Measurements from ENCODE around the gene CEND1. TPM values are rescaled to one million over a fixed set of nuclear protein-coding genes. Genes with fewer than 3 reads are reported as not detected.

Gene CEND1
- total RNA-seq, 2 donors from 2014 or later, result 0.35 to 0.40 TPM

GRCh38 chr11:836700-837099, 46.8 kb upstream of the CEND1 start:
- Histone ChIP-seq H3K4me3 (no peak overlapping the region), H3K36me3 (peaks cover 21% of the 10 kb centered on the region), H3K27me3 (no peaks in the 10 kb centered on the region), H3K9ac (ENCODE audit: low read depth in 2 of 2, low read length in 2 of 2) (peak overlapping the region in 1 of 2 donors; percentile 19), H3K9me3 (no peaks in the 10 kb centered on the region), H3K4me1 (peaks cover 35% of the 10 kb centered on the region), H3K27ac (no peak overlapping the region)
- intact Hi-C loops (cut with DNase I), result no loop called here
- no peak for DNase-seq
- TF ChIP-seq CTCF (IDR thresholded peaks at IDR 0.05), result no peak

GRCh38 chr11:836274-836673, 46.4 kb upstream of the CEND1 start:
- peaks cover 34% of the 10 kb centered on the region for H3K4me1 ChIP-seq
- no peak overlapping the region for H3K27ac ChIP-seq
- peaks cover 21% of the 10 kb centered on the region for H3K36me3 ChIP-seq
- intact Hi-C loops (cut with DNase I), result no loop called here
- H3K9ac ChIP-seq (ENCODE audit: low read depth in 2 of 2, low read length in 2 of 2), result no peak overlapping the region
- peaks cover 3% of the 10 kb centered on the region for H3K27me3 ChIP-seq
- no peaks in the 10 kb centered on the region for H3K9me3 ChIP-seq
- no peak for DNase-seq
- TF ChIP-seq CTCF (IDR thresholded peaks at IDR 0.05), result no peak
- H3K4me3 ChIP-seq, result no peak overlapping the region

GRCh38 chr11:834371-835316, 44.8 kb upstream of the CEND1 start:
- H3K4me1 ChIP-seq, result peaks cover 28% of the 10 kb centered on the region
- TF ChIP-seq CTCF (IDR thresholded peaks at IDR 0.05), result no peak
- H3K36me3 ChIP-seq, result peaks cover 17% of the 10 kb centered on the region
- peaks cover 13% of the 10 kb centered on the region for H3K27me3 ChIP-seq
- H3K9me3 ChIP-seq, result no peaks in the 10 kb centered on the region
- intact Hi-C loops (cut with DNase I), result no loop called here
- H3K27ac ChIP-seq, result peak overlapping the region; percentile 89
- peak overlapping the region; percentile 40 to 93 for H3K9ac ChIP-seq (ENCODE audit: low read depth in 2 of 2, low read length in 2 of 2)
- peak overlapping the region; percentile 77 for H3K4me3 ChIP-seq
- DNase-seq, result peak; percentile 85

- Histone ChIP-seq H3K9ac (ENCODE audit: low read depth in 2 of 2, low read length in 2 of 2) (peak overlapping the region; percentile 93), H3K27me3 (peaks cover 13% of the 10 kb centered on the region), H3K9me3 (no peaks in the 10 kb centered on the region), H3K36me3 (peaks cover 13% of the 10 kb centered on the region), H3K4me1 (peaks cover 35% of the 10 kb centered on the region), H3K27ac (peak overlapping the region; percentile 89), H3K4me3 (peak overlapping the region; percentile 77)
- peak; percentile 59 for DNase-seq
- intact Hi-C loops (cut with DNase I), result no loop called here
- no peak for TF ChIP-seq CTCF (IDR thresholded peaks at IDR 0.05)
Measured at GRCh38 chr11:833849-834311, 44.0 kb upstream of the CEND1 start.

- intact Hi-C loops (cut with DNase I), result no loop called here
- Histone ChIP-seq H3K4me1 (peaks cover 30% of the 10 kb centered on the region), H3K27me3 (peaks cover 13% of the 10 kb centered on the region), H3K27ac (peak overlapping the region; percentile 89), H3K36me3 (peaks cover 13% of the 10 kb centered on the region), H3K4me3 (peak overlapping the region; percentile 77), H3K9ac (ENCODE audit: low read depth in 2 of 2, low read length in 2 of 2) (peak overlapping the region; percentile 93), H3K9me3 (no peaks in the 10 kb centered on the region)
- peak; percentile 63 for DNase-seq
- TF ChIP-seq CTCF (IDR thresholded peaks at IDR 0.05), result no peak
Measured at GRCh38 chr11:833114-833791, 43.4 kb upstream of the CEND1 start.

Data from colonic mucosa (tissue), 4 donors.